ENCODE measurements around the gene LIMCH1. TPM values are rescaled to one million over a fixed set of nuclear protein-coding genes. Genes with fewer than 3 reads are reported as not detected.

The LIMCH1 gene
- total RNA-seq, 4 donors from 2014 or later: 57.6 to 106 (median 90.5) TPM

- H3K36me3 ChIP-seq: peaks cover 0 to 4% (median 0%) of the 10 kb centered on the region in 3 donors
- peaks cover 0 to 90% of the 10 kb centered on the region in 2 donors for H3K27me3 ChIP-seq
- 9 to 15% methylated on average over 37 of the region's 37 CpGs for WGBS, 2 donors
- DNase-seq (ENCODE audit: low spot score in 2 of 2): no peak
- H3K4me1 ChIP-seq: peaks cover 0 to 47% (median 2%) of the 10 kb centered on the region in 4 donors
- peaks cover 0 to 16% (median 0%) of the 10 kb centered on the region in 4 donors for H3K9me3 ChIP-seq
- TF ChIP-seq POLR2A (IDR thresholded peaks at IDR 0.05) (no peak), EP300 (IDR thresholded peaks at IDR 0.05) (no peak), CTCF (IDR thresholded peaks at IDR 0.05) (no peak)
- H3K4me3 ChIP-seq: no peak overlapping the region
- no peak overlapping the region for H3K27ac ChIP-seq
Measured at GRCh38 chr4:41746440-41747229, 208.7 kb downstream of the LIMCH1 start.

- peaks cover 0 to 16% (median 0%) of the 10 kb centered on the region in 4 donors for H3K9me3 ChIP-seq
- H3K27me3 ChIP-seq: peaks cover 0 to 98% of the 10 kb centered on the region in 2 donors
- H3K27ac ChIP-seq: no peak overlapping the region
- WGBS, 2 donors: 5 to 9% methylated on average over 46 to 48 of the region's 49 CpGs
- H3K4me1 ChIP-seq: peaks cover 0 to 50% (median 2%) of the 10 kb centered on the region in 4 donors
- no peak for TF ChIP-seq POLR2A (IDR thresholded peaks at IDR 0.05)
- no peak for TF ChIP-seq CTCF (IDR thresholded peaks at IDR 0.05)
- no peak for TF ChIP-seq EP300 (IDR thresholded peaks at IDR 0.05)
- H3K36me3 ChIP-seq: peaks cover 0 to 4% (median 0%) of the 10 kb centered on the region in 3 donors
- H3K4me3 ChIP-seq: no peak overlapping the region
- no peak for DNase-seq (ENCODE audit: low spot score in 2 of 2)
Measured at GRCh38 chr4:41747230-41748055, 209.5 kb downstream of the LIMCH1 start.

- H3K27me3 ChIP-seq: peaks cover 0 to 99% of the 10 kb centered on the region in 2 donors
- no peak overlapping the region for H3K4me3 ChIP-seq
- WGBS, 2 donors: 10% methylated on average over 21 of the region's 21 CpGs
Measured at GRCh38 chr4:41748074-41748570, 210.2 kb downstream of the LIMCH1 start.

GRCh38 chr4:41748571-41749475 lies 210.9 kb downstream of the LIMCH1 start, which contains the start of gene PHOX2B:
TSS of gene PHOX2B (minus strand) at chr4:41748725. CDS start at chr4:41748610, 115 bp downstream.
- peaks cover 0 to 50% (median 2%) of the 10 kb centered on the region in 4 donors for H3K4me1 ChIP-seq
- H3K36me3 ChIP-seq: peaks cover 0 to 4% (median 0%) of the 10 kb centered on the region in 3 donors
- H3K27me3 ChIP-seq: peaks cover 0 to 99% of the 10 kb centered on the region in 2 donors
- no peak for DNase-seq (ENCODE audit: low spot score in 2 of 2)
- TF ChIP-seq EP300 (IDR thresholded peaks at IDR 0.05) (no peak), CTCF (IDR thresholded peaks at IDR 0.05) (no peak), POLR2A (IDR thresholded peaks at IDR 0.05) (no peak)
- 15 to 18% methylated on average over 15 of the region's 15 CpGs for WGBS, 2 donors
- peaks cover 0 to 16% (median 0%) of the 10 kb centered on the region in 4 donors for H3K9me3 ChIP-seq
- no peak within 1 kb of the TSS for H3K4me3 ChIP-seq
- no peak within 1 kb of the TSS for H3K27ac ChIP-seq

More at GRCh38 chr4:41748074-41748570, 210.2 kb downstream of the LIMCH1 start:
- TF ChIP-seq EP300 (IDR thresholded peaks at IDR 0.05): no peak
- no peak for TF ChIP-seq POLR2A (IDR thresholded peaks at IDR 0.05)
- TF ChIP-seq CTCF (IDR thresholded peaks at IDR 0.05): no peak
- peaks cover 0 to 16% (median 0%) of the 10 kb centered on the region in 4 donors for H3K9me3 ChIP-seq
- H3K4me1 ChIP-seq: peaks cover 0 to 50% (median 2%) of the 10 kb centered on the region in 4 donors
- no peak overlapping the region for H3K27ac ChIP-seq
- no peak for DNase-seq (ENCODE audit: low spot score in 2 of 2)
- H3K36me3 ChIP-seq: peaks cover 0 to 4% (median 0%) of the 10 kb centered on the region in 3 donors
